HG02870 (cell line): ENCODE measurements around the gene NUBP2.

Source experiments
- ATAC-seq: cut with Tn5 transposase; IDR thresholded peaks from one replicate; pipeline ENCODE4 v1.9.1; 2021; ENCODE audit warnings: mild to moderate bottlenecking, moderate library complexity; ENCODE audit not compliant: unreplicated experiment

NUBP2 gene

GRCh38 chr16:1800701-1801100, 17.9 kb downstream of the NUBP2 start:
- no peak for ATAC-seq

- no peak for ATAC-seq
Observed at GRCh38 chr16:1807626-1808025, 24.9 kb downstream of the NUBP2 start.

- ATAC-seq, result no peak
Observed at GRCh38 chr16:1808691-1809090, 25.9 kb downstream of the NUBP2 start.

- no peak for ATAC-seq
Observed at GRCh38 chr16:1809281-1809801, 26.6 kb downstream of the NUBP2 start.

GRCh38 chr16:1810106-1810505, 27.3 kb downstream of the NUBP2 start:
- ATAC-seq, result no peak

- ATAC-seq, result no peak
Observed at GRCh38 chr16:1810536-1810935, 27.8 kb downstream of the NUBP2 start.

GRCh38 chr16:1812732-1813163, 30.0 kb downstream of the NUBP2 start:
- no peak for ATAC-seq

- ATAC-seq, result no peak
Observed at GRCh38 chr16:1815461-1815860, 32.7 kb downstream of the NUBP2 start.

- no peak for ATAC-seq
Observed at GRCh38 chr16:1816396-1817275, 33.9 kb downstream of the NUBP2 start.

GRCh38 chr16:1817276-1817589, 34.5 kb downstream of the NUBP2 start:
- ATAC-seq, result no peak

- no peak for ATAC-seq
Observed at GRCh38 chr16:1817716-1818115, 35.0 kb downstream of the NUBP2 start.

- no peak for ATAC-seq
Observed at GRCh38 chr16:1818204-1818872, 35.6 kb downstream of the NUBP2 start.

GRCh38 chr16:1818873-1819525, 36.2 kb downstream of the NUBP2 start:
- ATAC-seq, result no peak

GRCh38 chr16:1819611-1820010, 36.9 kb downstream of the NUBP2 start:
- no peak for ATAC-seq

GRCh38 chr16:1820096-1820945, 37.6 kb downstream of the NUBP2 start:
- no peak for ATAC-seq

GRCh38 chr16:1820946-1821290, 38.2 kb downstream of the NUBP2 start:
- no peak for ATAC-seq

GRCh38 chr16:1821861-1822611, 39.3 kb downstream of the NUBP2 start:
- no peak for ATAC-seq

GRCh38 chr16:1822801-1823200, 40.0 kb downstream of the NUBP2 start:
- ATAC-seq, result no peak

- ATAC-seq, result no peak
Observed at GRCh38 chr16:1823821-1824220, 41.1 kb downstream of the NUBP2 start.

GRCh38 chr16:1825381-1825863, 42.7 kb downstream of the NUBP2 start:
- ATAC-seq, result no peak
